C4-2B (cell line): Measurements from ENCODE around the gene GBGT1.
A peak's percentile ranks its signal among the peaks of the same experiment; 100 is the strongest.

ENCODE experiments used
- H3K27ac ChIP-seq: fragments of 450-650 bp; 2 replicates; pipeline ENCODE4 v1.5.1; 2017
- ZFX ChIP-seq: fragments of 450-650 bp; IDR thresholded peaks from 2 replicates; pipeline ENCODE4 v1.6.1; 2017
- TF ChIP-seq, protein P1 (sequence below): fragments of 450-650 bp; conservative IDR thresholded peaks from 2 replicates; pipeline ENCODE4 v1.5.1; 2017; ENCODE audit warnings: mild to moderate bottlenecking

The GBGT1 gene

GRCh38 chr9:133113163-133113948 is 50.4 kb downstream of the GBGT1 start:
- TF ChIP-seq ZFX: no peak
- TF ChIP-seq, protein P1, sequence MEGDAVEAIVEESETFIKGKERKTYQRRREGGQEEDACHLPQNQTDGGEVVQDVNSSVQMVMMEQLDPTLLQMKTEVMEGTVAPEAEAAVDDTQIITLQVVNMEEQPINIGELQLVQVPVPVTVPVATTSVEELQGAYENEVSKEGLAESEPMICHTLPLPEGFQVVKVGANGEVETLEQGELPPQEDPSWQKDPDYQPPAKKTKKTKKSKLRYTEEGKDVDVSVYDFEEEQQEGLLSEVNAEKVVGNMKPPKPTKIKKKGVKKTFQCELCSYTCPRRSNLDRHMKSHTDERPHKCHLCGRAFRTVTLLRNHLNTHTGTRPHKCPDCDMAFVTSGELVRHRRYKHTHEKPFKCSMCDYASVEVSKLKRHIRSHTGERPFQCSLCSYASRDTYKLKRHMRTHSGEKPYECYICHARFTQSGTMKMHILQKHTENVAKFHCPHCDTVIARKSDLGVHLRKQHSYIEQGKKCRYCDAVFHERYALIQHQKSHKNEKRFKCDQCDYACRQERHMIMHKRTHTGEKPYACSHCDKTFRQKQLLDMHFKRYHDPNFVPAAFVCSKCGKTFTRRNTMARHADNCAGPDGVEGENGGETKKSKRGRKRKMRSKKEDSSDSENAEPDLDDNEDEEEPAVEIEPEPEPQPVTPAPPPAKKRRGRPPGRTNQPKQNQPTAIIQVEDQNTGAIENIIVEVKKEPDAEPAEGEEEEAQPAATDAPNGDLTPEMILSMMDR: no peak
- H3K27ac ChIP-seq: peak overlapping the region; percentile 93

DNA sequence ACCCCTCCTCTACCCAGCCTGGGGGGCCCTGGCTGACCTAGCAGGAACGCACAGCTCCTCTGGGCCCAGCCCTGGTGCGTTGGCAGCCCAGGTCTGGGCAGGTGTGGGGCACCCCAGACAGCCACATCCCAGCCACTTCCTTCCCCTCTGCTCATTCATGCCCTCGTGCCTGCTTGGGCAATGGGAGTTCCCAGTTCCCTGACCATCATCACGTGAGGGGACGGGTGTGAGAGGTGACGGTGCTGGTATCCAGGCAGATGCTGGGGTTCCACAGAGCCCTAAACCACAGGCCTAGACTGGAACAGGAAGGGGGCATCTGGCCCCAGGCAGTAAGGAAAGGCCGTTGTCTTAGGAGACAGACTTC is 51.1 kb downstream of the GBGT1 start:
- H3K27ac ChIP-seq: peak overlapping the region; percentile 93; the same call in 1 of the 2 replicates
- no peak for TF ChIP-seq ZFX
- TF ChIP-seq, protein P1: no peak

GRCh38 chr9:133111808-133112662 is 51.7 kb downstream of the GBGT1 start:
- no peak for TF ChIP-seq ZFX
- TF ChIP-seq, protein P1: no peak
- H3K27ac ChIP-seq: peak overlapping the region; percentile 93; the same call in 1 of the 2 replicates

- H3K27ac ChIP-seq: no peak overlapping the region
- TF ChIP-seq ZFX: no peak
- TF ChIP-seq, protein P1: no peak
Measured at GRCh38 chr9:133109931-133110650, 53.6 kb downstream of the GBGT1 start.

DNA sequence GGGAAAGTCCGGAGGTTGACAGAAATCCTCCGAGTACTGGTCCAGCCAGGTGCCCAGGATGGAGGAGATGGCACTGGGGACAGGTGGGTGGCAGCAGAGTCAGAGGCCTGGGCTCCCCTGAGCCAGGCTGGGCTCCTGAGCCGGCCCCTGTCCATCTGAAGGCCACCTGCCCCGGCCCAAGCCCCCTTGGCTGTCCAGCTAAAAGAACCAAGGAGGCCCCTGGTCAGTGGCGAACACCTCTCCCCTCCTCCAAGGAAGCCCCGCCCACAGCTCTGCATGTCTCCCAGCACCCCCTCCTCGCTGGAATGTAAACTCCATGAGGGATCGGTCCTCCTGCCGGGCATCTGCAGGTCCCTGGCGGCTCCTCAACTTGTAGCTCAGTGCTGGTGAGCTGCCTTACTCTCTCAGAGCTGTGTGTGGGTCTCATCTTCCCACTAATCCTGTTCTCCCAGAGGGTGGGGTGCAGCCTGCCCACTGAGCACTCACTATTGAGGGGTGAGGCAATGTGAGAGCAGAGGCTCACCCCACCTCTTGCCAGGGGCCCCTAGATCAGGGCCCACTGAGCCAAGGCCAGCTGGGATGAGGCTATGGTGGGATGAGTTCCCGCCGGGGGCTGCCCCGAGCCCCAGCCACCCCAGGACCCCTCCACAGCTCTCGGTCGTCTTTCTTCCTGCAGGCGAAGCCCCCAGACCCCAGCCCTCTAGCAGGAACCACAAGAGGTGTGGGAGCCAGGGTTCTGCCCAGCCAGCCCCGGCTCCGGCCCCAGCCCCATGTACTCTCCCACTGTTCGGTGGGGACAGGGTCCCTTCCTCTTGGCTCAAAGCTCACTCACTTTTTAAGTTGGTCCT is 54.7 kb downstream of the GBGT1 start:
- TF ChIP-seq, protein P1: no peak
- TF ChIP-seq ZFX: no peak
- no peak overlapping the region for H3K27ac ChIP-seq

GRCh38 chr9:133107961-133108793 is 55.5 kb downstream of the GBGT1 start:
- H3K27ac ChIP-seq: no peak overlapping the region
- TF ChIP-seq ZFX: no peak
- TF ChIP-seq, protein P1: no peak
